ENCODE results near the gene ATP9A. TPM values are rescaled to one million over a fixed set of nuclear protein-coding genes. Genes with fewer than 3 reads are reported as not detected.

Gene ATP9A
- total RNA-seq, 1 experiment from 2014 or later = 7.3 TPM

DNA sequence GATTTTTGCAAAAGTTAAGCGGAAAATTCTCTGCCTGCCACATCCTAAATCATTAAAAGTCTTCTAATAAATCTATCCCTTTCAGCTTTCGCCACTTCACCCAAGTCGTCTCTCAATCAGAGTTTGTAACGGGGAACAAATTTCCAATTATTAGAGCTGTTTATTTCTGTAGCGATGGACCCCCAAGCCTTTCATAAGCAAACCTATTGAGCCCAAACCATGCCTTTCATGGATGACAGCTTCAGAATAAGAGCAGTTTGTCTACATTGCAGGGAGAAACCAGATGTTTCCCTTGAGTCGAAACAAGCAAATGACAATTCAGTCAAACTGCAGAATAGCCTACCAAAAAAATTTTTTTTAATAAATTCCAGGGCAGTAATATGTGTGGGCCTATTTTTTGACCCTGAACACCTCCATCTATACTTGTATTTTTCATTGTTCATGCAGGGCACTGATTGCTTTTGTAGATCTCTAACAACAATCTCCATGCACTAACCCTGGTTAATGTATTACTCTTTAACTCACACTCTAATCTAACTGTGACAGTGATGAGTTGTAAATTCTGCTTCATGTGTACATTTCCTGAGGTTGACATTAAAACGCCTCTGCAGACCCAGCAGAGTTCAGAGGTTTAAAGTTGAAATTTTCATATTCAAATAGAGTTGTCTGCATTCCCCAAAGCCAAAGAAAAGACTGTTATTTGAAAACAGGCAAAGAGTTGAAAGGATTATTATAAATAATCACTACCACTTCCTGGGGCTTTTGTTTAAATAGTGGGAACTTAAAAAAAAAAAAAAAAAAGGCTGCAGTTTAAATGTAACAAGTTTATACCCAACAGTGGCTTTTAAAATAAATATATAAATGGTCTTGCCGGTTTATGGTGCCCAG lies 64.5 kb downstream of the ATP9A start:
- Mint-ChIP-seq H3K27ac (ENCODE audit: low read depth, unreplicated experiment) (no peak overlapping the region), H3K27me3 (ENCODE audit: insufficient read depth, unreplicated experiment) (no peaks in the 10 kb centered on the region), H3K36me3 (ENCODE audit: insufficient read depth, unreplicated experiment) (no peaks in the 10 kb centered on the region), H3K4me1 (ENCODE audit: insufficient read depth, unreplicated experiment) (no peaks in the 10 kb centered on the region), H3K9me3 (ENCODE audit: unreplicated experiment) (no peaks in the 10 kb centered on the region), H3K4me3 (ENCODE audit: unreplicated experiment) (no peak overlapping the region)
- ChIA-PET CTCF (interaction anchor here (0.5 to 1.6 kb wide), 6 partner anchors 60 to 379 kb away, joined by 3 to 5 read pairs (median 4); no protein-coding TSS in a partner anchor), POLR2A (interaction anchor here (0.7 kb wide), 1 partner anchor 9 kb away, joined by 3 read pairs; no protein-coding TSS in a partner anchor)
- DNase-seq (ENCODE audit: unreplicated experiment) = no peak
- no TSS peak for BruUV-seq (replicated peaks)
- TF ChIP-seq, protein P1, sequence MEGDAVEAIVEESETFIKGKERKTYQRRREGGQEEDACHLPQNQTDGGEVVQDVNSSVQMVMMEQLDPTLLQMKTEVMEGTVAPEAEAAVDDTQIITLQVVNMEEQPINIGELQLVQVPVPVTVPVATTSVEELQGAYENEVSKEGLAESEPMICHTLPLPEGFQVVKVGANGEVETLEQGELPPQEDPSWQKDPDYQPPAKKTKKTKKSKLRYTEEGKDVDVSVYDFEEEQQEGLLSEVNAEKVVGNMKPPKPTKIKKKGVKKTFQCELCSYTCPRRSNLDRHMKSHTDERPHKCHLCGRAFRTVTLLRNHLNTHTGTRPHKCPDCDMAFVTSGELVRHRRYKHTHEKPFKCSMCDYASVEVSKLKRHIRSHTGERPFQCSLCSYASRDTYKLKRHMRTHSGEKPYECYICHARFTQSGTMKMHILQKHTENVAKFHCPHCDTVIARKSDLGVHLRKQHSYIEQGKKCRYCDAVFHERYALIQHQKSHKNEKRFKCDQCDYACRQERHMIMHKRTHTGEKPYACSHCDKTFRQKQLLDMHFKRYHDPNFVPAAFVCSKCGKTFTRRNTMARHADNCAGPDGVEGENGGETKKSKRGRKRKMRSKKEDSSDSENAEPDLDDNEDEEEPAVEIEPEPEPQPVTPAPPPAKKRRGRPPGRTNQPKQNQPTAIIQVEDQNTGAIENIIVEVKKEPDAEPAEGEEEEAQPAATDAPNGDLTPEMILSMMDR (IDR thresholded peaks at IDR 0.05; ENCODE audit: unreplicated experiment) = no peak
- intact Hi-C loops (cut with micrococcal nuclease) = loop anchor here (10.0 kb wide), 1 partner anchor 261 kb away; no protein-coding TSS in a partner anchor

DNA sequence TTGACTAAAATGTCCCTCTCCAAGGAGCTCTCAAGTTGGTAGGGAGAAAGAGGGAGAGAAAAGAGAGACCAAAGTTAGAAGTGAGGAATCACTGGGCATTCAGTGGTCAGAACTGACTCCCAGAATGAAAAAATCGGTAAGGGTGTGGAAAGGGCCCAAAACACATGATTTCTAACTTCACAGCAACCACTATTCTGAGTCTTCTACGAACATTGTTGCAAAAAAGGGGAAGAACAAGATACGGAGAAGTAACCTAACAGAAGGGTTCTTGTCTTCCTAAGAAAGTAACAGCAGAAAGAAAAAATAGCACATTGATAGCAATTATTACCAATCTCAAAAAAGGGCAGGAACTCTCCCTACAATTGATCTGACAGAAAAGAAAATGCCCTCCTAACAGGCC lies 65.6 kb downstream of the ATP9A start:
- intact Hi-C loops (cut with micrococcal nuclease) = loop anchor here (10.0 kb wide), 1 partner anchor 262 kb away; no protein-coding TSS in a partner anchor
- no peak overlapping the region for H3K4me3 Mint-ChIP-seq (ENCODE audit: unreplicated experiment)
- H3K27me3 Mint-ChIP-seq (ENCODE audit: insufficient read depth, unreplicated experiment) = no peaks in the 10 kb centered on the region
- ChIA-PET CTCF (interaction anchor here (0.6 to 1.6 kb wide), 4 partner anchors 10 to 381 kb away, joined by 3 to 5 read pairs (median 3); no protein-coding TSS in a partner anchor), POLR2A (interaction anchor here (0.6 to 0.7 kb wide), 2 partner anchors 14 to 102 kb away, joined by 3 read pairs; no protein-coding TSS in a partner anchor)
- H3K27ac Mint-ChIP-seq (ENCODE audit: low read depth, unreplicated experiment) = peak overlapping the region; percentile 49
- TF ChIP-seq, protein P1 (IDR thresholded peaks at IDR 0.05; ENCODE audit: unreplicated experiment) = no peak
- no peaks in the 10 kb centered on the region for H3K4me1 Mint-ChIP-seq (ENCODE audit: insufficient read depth, unreplicated experiment)
- no peaks in the 10 kb centered on the region for H3K36me3 Mint-ChIP-seq (ENCODE audit: insufficient read depth, unreplicated experiment)
- no peaks in the 10 kb centered on the region for H3K9me3 Mint-ChIP-seq (ENCODE audit: unreplicated experiment)
- DNase-seq (ENCODE audit: unreplicated experiment) = no peak
- no TSS peak for BruUV-seq (replicated peaks)

DNA sequence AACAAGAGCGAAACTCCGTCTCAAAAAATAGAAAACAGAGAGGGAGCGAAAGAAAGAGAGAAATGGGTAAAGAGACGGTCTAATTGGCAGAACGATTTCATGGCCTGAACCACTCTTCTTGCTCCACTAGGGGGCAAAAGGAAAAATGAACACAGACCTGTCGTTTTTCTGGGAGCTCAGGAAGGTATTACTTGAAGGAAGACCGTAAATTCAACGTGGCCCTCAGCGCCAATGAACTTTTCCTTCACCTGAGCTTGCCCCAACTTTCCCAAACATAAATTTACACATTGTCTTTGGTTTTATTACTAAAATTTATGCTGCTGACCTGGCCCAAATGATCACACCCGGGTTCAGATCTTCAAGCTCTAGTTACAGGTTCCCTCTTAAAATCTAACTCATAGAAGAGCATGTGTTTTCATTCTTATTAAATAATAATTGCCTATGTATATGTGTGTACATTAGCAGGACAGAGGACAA lies 67.3 kb downstream of the ATP9A start:
- no peaks in the 10 kb centered on the region for H3K27me3 Mint-ChIP-seq (ENCODE audit: insufficient read depth, unreplicated experiment)
- TF ChIP-seq, protein P1 (IDR thresholded peaks at IDR 0.05; ENCODE audit: unreplicated experiment) = peak; percentile 53
- peaks cover 15% of the 10 kb centered on the region for H3K4me1 Mint-ChIP-seq (ENCODE audit: insufficient read depth, unreplicated experiment)
- H3K27ac Mint-ChIP-seq (ENCODE audit: low read depth, unreplicated experiment) = no peak overlapping the region
- POLR2A ChIA-PET = interaction anchor here (0.6 to 1.0 kb wide), 5 partner anchors 13 to 383 kb away, joined by 3 to 6 read pairs (median 3); no protein-coding TSS in a partner anchor
- H3K4me3 Mint-ChIP-seq (ENCODE audit: unreplicated experiment) = no peak overlapping the region
- no peaks in the 10 kb centered on the region for H3K36me3 Mint-ChIP-seq (ENCODE audit: insufficient read depth, unreplicated experiment)
- intact Hi-C loops (cut with micrococcal nuclease) = loop anchor here (1.0 to 10.0 kb wide), 2 partner anchors 264 to 382 kb away; no protein-coding TSS in a partner anchor
- peak; percentile 71 for DNase-seq (ENCODE audit: unreplicated experiment)
- no peaks in the 10 kb centered on the region for H3K9me3 Mint-ChIP-seq (ENCODE audit: unreplicated experiment)
- no TSS peak for BruUV-seq (replicated peaks)
- CTCF ChIA-PET = interaction anchor here (0.6 to 4.4 kb wide), 53 partner anchors 8 to 1303 kb away, joined by 3 to 36 read pairs (median 4); no protein-coding TSS in a partner anchor

DNA sequence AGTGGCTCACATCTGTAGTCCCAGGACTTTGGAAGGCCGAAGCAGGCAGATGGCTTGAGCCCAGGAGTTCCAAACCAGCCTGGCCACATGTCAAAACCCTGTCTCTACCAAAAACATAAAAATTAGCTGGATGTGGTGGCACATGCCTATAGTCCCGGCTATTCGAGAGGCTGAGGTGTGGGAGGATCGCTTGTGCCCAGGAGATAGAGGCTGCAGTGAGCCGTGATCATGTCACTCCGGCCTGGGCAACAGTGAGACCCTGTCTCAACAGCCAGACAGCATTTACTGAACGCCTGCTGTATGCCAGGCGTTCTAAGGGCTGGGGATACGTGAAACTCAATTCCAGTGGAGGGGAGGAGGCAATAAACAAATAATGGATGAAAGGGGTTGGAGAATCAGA lies 69.9 kb downstream of the ATP9A start:
- intact Hi-C loops (cut with micrococcal nuclease) = loop anchor here (5.0 kb wide), 1 partner anchor 54 kb away; no protein-coding TSS in a partner anchor
- TF ChIP-seq, protein P1 (IDR thresholded peaks at IDR 0.05; ENCODE audit: unreplicated experiment) = no peak
- Mint-ChIP-seq H3K9me3 (ENCODE audit: unreplicated experiment) (no peaks in the 10 kb centered on the region), H3K27ac (ENCODE audit: low read depth, unreplicated experiment) (no peak overlapping the region), H3K36me3 (ENCODE audit: insufficient read depth, unreplicated experiment) (no peaks in the 10 kb centered on the region), H3K27me3 (ENCODE audit: insufficient read depth, unreplicated experiment) (no peaks in the 10 kb centered on the region), H3K4me3 (ENCODE audit: unreplicated experiment) (no peak overlapping the region), H3K4me1 (ENCODE audit: insufficient read depth, unreplicated experiment) (peaks cover 21% of the 10 kb centered on the region)
- ChIA-PET CTCF (interaction anchor here (1.4 to 4.4 kb wide), 4 partner anchors 52 to 385 kb away, joined by 3 to 36 read pairs (median 8); no protein-coding TSS in a partner anchor), POLR2A (interaction anchor here (0.6 kb wide), 1 partner anchor 17 kb away, joined by 3 read pairs; no protein-coding TSS in a partner anchor)
- BruUV-seq (replicated peaks) = no TSS peak
- DNase-seq (ENCODE audit: unreplicated experiment) = no peak

Measured in MCF 10A (cell line).